Brain microvascular endothelial cell (primary cell): ENCODE measurements around the gene WDR86.
A peak's percentile ranks its signal among the peaks of the same experiment; 100 is the strongest.

Source experiments
- DNase-seq: peaks from one replicate; pipeline ENCODE4 v3.0.0-alpha.2; 2020
- H3K27ac ChIP-seq: fragments of 250-450 bp; sonication (Bioruptor Pico); 2 replicates; pipeline ENCODE4 v1.5.1; 2020; ENCODE audit warnings: mild to moderate bottlenecking, moderate library complexity
- H3K27me3 ChIP-seq: fragments of 250-450 bp; sonication (Bioruptor Pico); replicated peaks from 2 replicates; pipeline ENCODE4 v1.5.1; 2020; ENCODE audit warnings: mild to moderate bottlenecking
- H3K36me3 ChIP-seq: fragments of 250-450 bp; sonication (Bioruptor Pico); replicated peaks from 2 replicates; pipeline ENCODE4 v1.5.1; 2020; ENCODE audit warnings: mild to moderate bottlenecking
- H3K4me3 ChIP-seq: 2 replicates; pipeline ENCODE4 v1.5.1; 2011; ENCODE audit warnings: low read depth, mild to moderate bottlenecking, control low read depth, low read length, moderate library complexity
- in situ Hi-C: cut with HindIII; loops from 2 replicates; pipeline ENCODE4 v1.10.0; 2017; ENCODE audit warnings: low sequenced_read_pairs, low pct_ligation_motif_present
- TF ChIP-seq, protein P1 (sequence below): IDR thresholded peaks from 2 replicates; pipeline ENCODE4 v1.5.1; 2011; ENCODE audit warnings: low read depth, mild to moderate bottlenecking, moderate library complexity, low read length, control low read depth, inconsistent platforms; ENCODE audit errors: missing control alignments

Gene WDR86, protein sequence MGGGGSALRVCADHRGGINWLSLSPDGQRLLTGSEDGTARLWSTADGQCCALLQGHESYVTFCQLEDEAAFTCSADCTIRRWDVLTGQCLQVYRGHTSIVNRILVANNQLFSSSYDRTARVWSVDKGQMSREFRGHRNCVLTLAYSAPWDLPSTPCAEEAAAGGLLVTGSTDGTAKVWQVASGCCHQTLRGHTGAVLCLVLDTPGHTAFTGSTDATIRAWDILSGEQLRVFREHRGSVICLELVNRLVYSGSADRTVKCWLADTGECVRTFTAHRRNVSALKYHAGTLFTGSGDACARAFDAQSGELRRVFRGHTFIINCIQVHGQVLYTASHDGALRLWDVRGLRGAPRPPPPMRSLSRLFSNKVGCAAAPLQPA

GRCh38 chr7:151409667-151410404, at the start of gene WDR86:
Gene WDR86, minus strand, starts transcription at chr7:151410038. Its CDS starts 449 bp downstream, at chr7:151409589.
- in situ Hi-C loops = no loop called here
- DNase-seq = no peak
- TF ChIP-seq, protein P1, sequence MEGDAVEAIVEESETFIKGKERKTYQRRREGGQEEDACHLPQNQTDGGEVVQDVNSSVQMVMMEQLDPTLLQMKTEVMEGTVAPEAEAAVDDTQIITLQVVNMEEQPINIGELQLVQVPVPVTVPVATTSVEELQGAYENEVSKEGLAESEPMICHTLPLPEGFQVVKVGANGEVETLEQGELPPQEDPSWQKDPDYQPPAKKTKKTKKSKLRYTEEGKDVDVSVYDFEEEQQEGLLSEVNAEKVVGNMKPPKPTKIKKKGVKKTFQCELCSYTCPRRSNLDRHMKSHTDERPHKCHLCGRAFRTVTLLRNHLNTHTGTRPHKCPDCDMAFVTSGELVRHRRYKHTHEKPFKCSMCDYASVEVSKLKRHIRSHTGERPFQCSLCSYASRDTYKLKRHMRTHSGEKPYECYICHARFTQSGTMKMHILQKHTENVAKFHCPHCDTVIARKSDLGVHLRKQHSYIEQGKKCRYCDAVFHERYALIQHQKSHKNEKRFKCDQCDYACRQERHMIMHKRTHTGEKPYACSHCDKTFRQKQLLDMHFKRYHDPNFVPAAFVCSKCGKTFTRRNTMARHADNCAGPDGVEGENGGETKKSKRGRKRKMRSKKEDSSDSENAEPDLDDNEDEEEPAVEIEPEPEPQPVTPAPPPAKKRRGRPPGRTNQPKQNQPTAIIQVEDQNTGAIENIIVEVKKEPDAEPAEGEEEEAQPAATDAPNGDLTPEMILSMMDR = no peak
- peak within 1 kb of the TSS; percentile 44 for H3K4me3 ChIP-seq
- H3K36me3 ChIP-seq = no peaks in the 10 kb centered on the region
- no peak within 1 kb of the TSS for H3K27ac ChIP-seq
- H3K27me3 ChIP-seq = peaks cover 51% of the 10 kb centered on the region

DNA sequence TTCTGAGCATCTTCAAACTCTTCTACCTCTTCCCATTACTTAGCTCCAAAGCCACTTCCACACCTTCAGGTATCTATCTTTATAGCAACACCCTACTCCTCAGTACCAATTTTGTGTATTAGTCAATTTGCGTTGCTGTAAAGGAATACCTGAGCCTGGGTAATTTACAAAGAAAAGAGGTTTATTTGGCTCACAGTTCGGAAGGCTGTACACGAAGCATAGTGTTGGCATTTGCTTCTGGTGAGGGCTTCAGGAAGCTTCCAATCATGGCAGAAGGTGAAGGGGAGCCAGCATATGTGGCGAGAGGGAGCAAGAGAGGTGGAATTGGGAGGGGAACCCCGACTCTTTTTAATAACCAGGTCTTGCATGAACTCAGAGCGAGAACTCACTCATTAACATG, 47.7 kb upstream of the WDR86 start:
- TF ChIP-seq, protein P1 = no peak
- Histone ChIP-seq H3K36me3 (no peaks in the 10 kb centered on the region), H3K27me3 (no peaks in the 10 kb centered on the region), H3K4me3 (no peak overlapping the region), H3K27ac (no peak overlapping the region)
- no peak for DNase-seq
- in situ Hi-C loops = no loop called here

DNA sequence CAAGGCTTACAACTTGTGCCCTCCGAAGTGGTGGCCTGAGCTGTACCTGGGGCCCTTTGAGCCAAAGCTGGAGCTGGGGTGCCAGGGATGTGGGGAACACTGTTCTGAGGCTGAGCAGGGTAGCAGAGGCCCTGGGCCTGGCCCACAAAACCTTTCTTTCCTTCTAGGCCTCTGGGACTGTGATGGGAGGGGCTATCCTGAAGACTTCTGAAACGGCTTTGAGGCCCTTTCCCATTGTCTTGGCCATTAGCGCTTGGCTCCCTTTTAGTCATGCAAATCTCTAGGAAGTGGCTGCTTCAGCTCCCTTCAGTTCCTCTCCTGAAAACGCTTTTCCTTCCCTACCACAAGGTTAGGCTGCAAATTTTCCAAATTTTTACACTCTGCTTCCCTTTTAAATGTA, 46.9 kb upstream of the WDR86 start:
- H3K4me3 ChIP-seq = no peak overlapping the region
- H3K27me3 ChIP-seq = no peaks in the 10 kb centered on the region
- TF ChIP-seq, protein P1 = no peak
- no peaks in the 10 kb centered on the region for H3K36me3 ChIP-seq
- H3K27ac ChIP-seq = no peak overlapping the region
- in situ Hi-C loops = no loop called here
- no peak for DNase-seq

DNA sequence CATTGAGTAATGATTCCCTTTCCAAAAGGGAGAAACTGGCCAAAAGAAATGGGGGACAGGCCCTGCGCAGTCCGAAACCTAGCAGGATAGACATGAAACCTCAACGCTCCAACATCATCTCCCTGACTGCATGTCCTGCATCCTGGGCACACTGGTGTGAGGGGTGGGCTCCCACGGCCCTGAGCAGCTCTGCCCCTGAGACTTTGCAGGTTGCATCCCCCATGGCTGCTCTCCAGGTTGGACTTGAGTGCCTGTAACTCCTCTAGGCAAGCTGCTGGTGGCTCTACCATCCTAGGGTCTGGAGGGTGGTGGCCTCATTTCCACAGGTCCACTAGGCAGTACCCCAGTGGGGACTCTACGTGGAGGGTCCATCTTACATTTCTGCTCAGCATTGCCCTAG, 46.4 kb upstream of the WDR86 start:
- TF ChIP-seq, protein P1 = no peak
- Histone ChIP-seq H3K4me3 (no peak overlapping the region), H3K27ac (no peak overlapping the region), H3K36me3 (no peaks in the 10 kb centered on the region), H3K27me3 (no peaks in the 10 kb centered on the region)
- DNase-seq = no peak
- in situ Hi-C loops = no loop called here

DNA sequence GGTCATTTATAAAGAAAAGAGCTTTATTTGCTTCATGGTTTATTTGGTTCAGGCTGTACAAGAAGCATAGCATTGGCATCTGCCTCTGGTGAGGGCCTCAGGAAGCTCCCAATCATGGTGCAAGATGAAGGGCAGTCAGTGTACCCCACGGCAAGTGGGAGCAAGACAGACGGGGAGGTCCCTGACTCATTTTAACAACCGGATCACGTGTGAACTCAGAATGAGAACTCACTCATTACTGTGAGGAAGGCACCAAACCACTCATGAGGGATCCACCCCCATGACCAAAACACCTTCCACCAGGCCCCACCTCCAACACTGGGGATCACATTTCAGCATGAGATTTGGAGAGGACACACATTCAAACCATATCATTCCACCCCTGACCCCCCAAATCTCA, 45.9 kb upstream of the WDR86 start:
- TF ChIP-seq, protein P1 = no peak
- no peaks in the 10 kb centered on the region for H3K27me3 ChIP-seq
- no peak overlapping the region for H3K27ac ChIP-seq
- DNase-seq = no peak
- no peaks in the 10 kb centered on the region for H3K36me3 ChIP-seq
- in situ Hi-C loops = no loop called here
- no peak overlapping the region for H3K4me3 ChIP-seq
